Measurements from ENCODE around the gene DDX23.
"Not testable (repeated sequence)": the region's sequence is repeated elsewhere in the genome, so short reads cannot be mapped to it uniquely, and the experiment has no call there.

Gene DDX23

GRCh38 chr12:48856379-48856778 is 4.4 kb upstream of the DDX23 start:
- DNase-seq (ENCODE audit: low read depth): no peak
- TF ChIP-seq CTCF (IDR thresholded peaks at IDR 0.05; ENCODE audit: insufficient read depth, low read depth, low read length, missing control alignments): no peak
- no peak overlapping the region for H3K4me3 ChIP-seq (ENCODE audit: low read length)

- not testable (repeated sequence) for H3K4me3 ChIP-seq (ENCODE audit: low read length); DNase-seq (ENCODE audit: low read depth)
These were observed 3.0 kb upstream of the DDX23 start for GRCh38 chr12:48854932-48855331.

- TF ChIP-seq CTCF (IDR thresholded peaks at IDR 0.05; ENCODE audit: insufficient read depth, low read depth, low read length, missing control alignments): no peak
- no peak for DNase-seq (ENCODE audit: low read depth)
These were observed 2.5 kb upstream of the DDX23 start for GRCh38 chr12:48854488-48854887.

GRCh38 chr12:48852734-48853688 is 1.0 kb upstream of the DDX23 start:
- TF ChIP-seq CTCF (IDR thresholded peaks at IDR 0.05; ENCODE audit: insufficient read depth, low read depth, low read length, missing control alignments): peak; percentile 79
- peak overlapping the region; percentile 99 for H3K4me3 ChIP-seq (ENCODE audit: low read length)
- peak; percentile 90 for DNase-seq (ENCODE audit: low read depth)

More at GRCh38 chr12:48854488-48854887, 2.5 kb upstream of the DDX23 start:
- H3K4me3 ChIP-seq (ENCODE audit: low read length): no peak overlapping the region

- DNase-seq (ENCODE audit: low read depth); H3K4me3 ChIP-seq (ENCODE audit: low read length): not testable (repeated sequence)
These were observed 9.9 kb downstream of the DDX23 start for GRCh38 chr12:48842021-48842420.

GRCh38 chr12:48838048-48838447 is 13.9 kb downstream of the DDX23 start:
- no peak overlapping the region for H3K4me3 ChIP-seq (ENCODE audit: low read length)
- TF ChIP-seq CTCF (IDR thresholded peaks at IDR 0.05; ENCODE audit: insufficient read depth, low read depth, low read length, missing control alignments): no peak
- no peak for DNase-seq (ENCODE audit: low read depth)

GRCh38 chr12:48832321-48833060 is 19.5 kb downstream of the DDX23 start:
- no peak for TF ChIP-seq CTCF (IDR thresholded peaks at IDR 0.05; ENCODE audit: insufficient read depth, low read depth, low read length, missing control alignments)
- no peak overlapping the region for H3K4me3 ChIP-seq (ENCODE audit: low read length)
- DNase-seq (ENCODE audit: low read depth): no peak

All from epithelial cell of esophagus (primary cell).